HG02885 (cell line): ENCODE results near the gene GABRB2.
A peak's percentile ranks its signal among the peaks of the same experiment; 100 is the strongest.
"Not testable (repeated sequence)": the region's sequence is repeated elsewhere in the genome, so short reads cannot be mapped to it uniquely, and the experiment has no call there.

Experiments used
- ATAC-seq: cut with Tn5 transposase; IDR thresholded peaks from one replicate; pipeline ENCODE4 v1.9.1; 2021; ENCODE audit warnings: mild to moderate bottlenecking; ENCODE audit not compliant: unreplicated experiment, poor library complexity

GABRB2 gene

DNA sequence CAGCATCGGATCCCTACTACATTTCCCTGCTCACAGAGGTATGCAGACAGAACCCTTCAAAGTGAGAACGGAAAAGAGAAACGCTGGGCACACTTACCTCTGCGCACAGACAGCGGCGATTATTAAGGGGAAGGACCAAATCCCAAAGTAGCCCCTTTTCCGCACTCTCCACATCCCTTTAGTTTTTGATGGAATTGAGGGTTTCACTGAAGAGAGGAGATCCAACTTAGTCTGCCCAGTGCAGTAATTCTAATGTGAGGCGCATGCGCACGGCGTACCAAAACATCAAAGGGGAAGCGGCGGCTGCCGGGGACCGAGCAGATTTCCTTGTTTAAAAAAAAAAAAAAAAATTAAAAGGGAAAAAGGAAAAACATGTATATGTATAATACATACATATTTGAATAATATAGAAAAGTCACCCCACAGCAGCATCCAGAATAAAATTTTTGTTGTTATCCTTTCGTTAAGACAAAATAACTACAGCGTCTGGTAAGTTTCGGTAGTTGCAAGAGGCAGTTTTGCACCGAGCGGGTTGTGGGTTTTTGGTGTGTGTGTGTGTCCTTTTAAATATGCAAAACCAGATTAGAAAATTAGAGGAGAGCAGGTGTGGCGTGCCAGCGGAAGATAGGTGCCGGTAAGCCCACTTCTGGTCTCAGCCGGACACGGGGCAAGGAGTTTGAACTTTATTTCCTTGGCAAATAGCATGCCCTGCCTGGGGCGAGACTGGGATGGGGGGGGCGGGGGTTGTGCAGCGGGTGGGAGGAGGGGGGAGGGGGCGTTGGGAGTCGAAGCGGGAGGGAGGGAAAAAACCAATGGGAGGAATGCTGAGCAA, at the start of gene GABRB2:
TSS of gene GABRB2 (minus strand) at position 256 of the 832 bp plus-strand sequence. CDS start at position 174, 82 bp downstream.
- peak; percentile 75 for ATAC-seq

DNA sequence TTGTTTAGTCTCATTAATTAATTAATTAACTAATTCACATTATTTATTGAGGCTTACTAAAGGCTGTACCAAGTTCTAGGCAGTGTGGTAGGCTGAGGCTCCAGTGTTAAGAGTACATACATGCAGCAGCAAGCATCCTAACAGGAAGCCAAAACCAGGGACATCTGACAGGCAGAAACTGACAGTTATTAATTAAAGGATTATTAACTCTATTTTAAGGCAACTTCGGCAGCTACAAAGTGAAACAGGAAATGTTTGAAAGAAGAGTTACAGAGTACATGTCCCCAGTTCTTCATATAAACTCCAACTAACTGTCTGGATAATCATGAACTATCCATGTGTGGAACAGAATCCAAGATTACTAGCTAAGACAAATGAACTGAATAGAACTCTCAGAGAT, 39.3 kb upstream of the GABRB2 start:
- no peak for ATAC-seq

DNA sequence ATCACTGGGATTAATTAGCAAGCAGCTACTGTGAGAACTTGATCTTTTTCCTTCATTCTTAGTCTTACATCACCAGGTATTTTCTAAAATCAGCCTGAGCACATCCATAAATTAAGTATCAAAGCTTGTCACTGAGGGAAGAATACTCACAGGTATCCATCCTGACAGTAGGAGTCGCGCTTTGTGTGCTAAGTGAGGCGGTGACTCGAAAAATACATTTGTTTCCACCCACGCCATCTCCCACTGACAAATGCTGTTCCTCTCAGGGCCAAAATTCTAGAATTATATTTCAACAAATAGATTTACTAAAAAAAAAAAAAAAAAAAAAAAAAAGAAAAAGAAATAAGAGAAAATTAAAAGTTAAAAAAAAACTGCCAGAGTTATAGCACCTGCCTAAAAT, 34.1 kb upstream of the GABRB2 start:
- no peak for ATAC-seq

DNA sequence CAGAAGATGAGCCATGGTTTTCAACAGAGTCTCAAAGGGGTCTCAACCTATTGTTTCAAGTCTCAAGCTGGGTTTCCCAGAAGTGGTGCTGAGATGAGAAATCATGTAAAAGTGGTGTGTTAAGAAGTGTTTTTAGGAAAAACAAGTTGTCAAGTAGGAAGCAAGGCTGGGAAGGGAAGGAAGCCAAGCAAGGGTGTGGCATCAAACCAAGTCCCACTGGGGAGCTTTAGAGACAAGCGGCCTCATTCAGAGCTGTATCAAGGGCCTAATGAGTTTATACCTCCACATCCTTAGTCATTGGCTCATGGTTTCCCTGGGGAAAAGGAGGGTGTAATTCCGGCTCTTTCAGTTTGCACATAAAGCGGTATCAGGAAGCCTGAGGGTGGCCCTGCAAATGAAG, 26.4 kb upstream of the GABRB2 start:
- no peak for ATAC-seq

DNA sequence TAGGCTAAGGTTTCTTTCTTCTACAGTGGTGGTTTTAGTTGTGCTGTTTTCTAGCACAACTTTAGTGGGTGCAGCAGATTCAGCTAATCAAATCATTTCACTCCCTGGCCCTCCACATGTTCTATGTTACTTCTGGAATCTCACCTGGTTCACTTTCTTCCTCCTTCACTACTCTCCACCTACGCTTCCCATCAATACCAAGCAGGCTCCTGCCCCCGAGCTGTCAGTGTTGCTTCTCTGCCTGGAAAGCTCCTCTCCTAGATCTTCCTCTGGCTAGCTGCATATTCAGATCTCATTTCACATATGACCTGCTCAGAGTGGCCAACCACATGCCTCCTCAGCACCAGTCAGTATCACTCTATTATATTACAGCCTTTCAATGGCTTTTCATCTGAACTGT, 19.6 kb upstream of the GABRB2 start:
- no peak for ATAC-seq

DNA sequence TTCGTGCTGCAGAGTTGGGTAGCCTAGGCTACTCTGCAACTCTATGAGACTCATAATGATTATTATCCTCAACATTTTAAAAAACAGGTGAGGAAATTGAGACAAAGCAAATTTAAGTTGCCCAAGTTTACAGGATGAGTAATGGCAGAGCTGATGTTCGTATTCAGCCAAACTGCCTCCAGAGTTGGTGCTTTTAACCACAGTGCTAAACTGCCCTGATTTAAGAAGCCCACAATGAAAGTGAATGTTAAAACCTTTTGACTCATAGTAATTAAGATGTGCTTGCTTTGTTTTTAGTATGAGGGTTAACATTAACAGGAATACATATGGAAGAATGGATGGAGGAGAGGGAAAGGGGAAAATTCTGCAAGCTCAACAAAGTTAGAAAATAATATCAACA, 15.9 kb upstream of the GABRB2 start:
- ATAC-seq, result no peak

DNA sequence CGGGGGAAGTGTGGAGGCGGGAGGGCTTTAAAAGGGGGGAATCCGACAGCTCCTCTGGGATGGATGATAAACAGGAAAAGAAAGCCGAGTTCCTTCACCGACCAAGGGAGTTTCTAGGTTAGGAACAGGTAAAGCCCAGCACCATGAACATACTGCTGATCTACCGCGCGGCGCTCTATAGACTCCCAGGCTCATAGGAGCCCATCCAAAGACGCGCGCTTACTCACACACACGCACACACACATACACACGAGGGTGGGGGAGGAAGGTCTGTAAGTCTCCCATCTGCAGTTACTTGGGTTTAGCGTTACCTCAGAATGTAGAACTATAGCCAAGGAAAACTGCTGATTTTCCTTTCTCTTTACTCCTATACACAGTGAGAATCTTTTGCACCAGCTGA, 2.6 kb upstream of the GABRB2 start:
- ATAC-seq, result no peak

DNA sequence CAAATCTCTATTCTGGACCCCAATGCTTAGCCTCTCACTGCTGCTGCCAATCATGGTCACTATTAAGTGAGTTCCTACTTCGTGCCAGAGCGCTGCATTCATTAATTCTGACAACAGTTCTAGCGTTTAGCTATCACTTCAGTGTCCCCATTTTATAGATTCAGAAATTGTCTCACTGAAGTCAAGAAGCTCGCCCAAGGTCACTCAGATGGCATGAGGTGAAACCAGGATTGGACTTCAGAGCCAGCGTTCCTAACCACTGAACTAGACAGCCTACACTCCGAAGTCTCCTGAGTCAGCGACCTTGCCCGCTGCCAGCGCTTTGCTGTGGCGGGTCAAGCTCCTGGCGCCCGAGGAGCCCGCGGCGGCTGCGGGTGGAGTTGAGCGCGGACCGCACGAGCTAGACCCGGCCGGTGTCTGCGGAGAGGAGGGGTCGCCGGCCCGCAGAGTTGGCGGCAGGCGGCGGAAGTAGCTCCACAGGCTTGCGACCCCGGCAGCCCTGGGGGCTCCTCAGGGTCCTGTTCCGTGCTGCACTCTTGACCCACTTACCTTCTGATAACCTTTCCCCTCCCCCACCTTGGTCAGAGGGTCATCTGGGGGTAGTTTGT, 2.1 kb upstream of the GABRB2 start:
- no peak for ATAC-seq

DNA sequence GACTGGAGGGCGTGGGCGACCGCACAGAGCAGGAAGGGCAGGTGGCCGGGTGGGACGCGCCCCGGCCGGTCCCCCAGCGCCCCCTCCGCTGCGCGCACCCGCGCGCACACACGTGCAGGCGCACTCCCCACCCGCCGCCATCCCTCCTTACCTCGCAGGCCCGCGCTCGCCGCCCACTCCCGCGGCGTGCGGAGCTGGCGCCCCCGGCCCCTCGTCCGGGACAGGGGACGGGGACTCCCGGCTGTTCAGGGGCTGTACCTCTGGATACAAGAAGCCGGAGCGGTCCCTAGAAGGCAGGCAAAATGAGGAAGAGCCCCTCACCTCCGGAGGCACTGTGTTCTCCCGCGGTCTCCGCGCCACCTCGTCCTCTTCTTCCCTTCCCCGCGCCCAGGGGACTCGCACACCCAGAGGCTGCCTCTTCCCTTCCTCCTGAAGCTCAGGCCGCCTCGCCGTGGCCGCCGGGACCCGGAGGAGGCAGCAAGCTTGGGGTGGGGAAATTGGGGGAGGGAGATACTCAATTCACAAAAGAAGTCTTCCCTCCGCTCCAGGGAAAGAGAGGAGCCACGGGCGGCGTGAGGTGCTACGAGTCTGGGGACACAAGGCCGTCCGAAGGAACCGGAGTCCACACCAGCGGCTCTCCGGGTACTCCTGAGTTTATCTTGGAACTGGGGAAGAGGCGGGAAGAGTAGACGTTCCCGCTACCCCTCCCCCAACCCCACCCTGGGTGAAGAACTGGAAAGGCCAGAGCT, 1.4 kb upstream of the GABRB2 start:
- no peak for ATAC-seq

DNA sequence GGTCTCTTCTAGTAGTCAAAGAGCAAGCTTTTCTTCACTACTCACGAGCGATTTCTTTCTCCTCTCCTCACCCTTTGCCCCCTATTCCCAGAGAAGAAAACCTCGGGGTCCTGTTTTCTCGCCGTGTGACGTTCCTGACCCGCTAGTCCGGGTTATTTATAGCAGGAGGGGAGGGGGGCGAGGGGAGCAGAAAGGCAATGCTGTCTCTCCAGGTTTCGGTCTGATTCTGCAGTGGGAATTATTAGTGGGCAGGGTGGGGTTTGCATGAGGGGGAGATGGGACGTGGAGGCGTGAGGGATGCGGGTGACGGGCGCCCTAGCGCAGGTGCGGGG, 847 bp upstream of the GABRB2 start:
- no peak for ATAC-seq

DNA sequence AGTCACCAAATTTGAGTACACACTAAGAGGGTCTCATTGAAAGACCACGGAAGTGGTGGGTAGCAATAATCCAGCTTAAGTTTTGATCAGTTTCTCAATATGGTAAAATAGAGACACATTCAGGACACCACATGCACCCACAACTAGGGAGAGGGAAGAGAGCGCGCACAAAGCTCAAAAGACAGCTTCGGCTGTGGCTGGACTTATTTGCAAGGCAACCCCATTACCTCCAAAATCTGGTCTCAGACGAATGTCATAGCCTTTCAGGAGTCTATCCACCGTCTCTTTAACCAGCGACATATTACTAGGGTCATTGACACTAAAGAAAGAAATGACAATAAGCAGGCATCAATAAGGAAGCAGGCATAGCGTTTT, 443 bp downstream of the GABRB2 start:
- peak; percentile 4 for ATAC-seq

DNA sequence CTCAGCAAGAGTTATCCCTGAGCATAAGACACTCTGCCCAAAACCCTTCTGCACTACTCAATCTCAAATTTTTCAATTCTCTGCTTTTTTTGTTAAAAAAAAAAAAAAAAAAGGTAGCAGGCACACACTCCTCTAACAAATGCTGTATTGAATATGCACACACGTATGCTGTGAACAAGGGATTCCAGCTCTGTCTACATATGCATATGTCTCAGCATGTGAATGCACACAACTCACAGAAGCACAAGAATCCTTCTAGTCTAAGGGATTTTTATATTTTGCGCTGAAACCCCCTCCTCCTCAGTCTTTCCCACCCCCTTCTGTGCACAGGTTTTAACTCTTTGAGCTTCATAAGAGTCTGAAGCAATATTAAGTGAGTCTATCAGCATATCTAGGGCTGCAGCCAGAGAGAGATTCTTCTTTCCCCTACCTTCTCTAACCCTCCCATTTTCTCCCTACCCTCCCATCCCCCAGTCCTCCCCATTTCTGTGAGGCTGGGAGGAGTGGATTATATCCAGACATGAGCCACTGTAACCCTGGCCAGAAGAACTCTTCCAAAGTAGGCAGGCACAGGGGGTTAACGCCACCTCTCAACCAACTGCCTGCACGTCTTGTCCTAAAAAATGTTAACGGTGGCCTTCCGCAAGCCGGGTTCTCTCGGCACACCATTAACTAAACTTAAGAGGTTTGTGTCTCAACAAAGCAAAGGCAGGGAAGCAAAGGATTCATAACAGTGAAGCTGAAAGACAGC, 1.0 kb downstream of the GABRB2 start:
- ATAC-seq, result no peak

DNA sequence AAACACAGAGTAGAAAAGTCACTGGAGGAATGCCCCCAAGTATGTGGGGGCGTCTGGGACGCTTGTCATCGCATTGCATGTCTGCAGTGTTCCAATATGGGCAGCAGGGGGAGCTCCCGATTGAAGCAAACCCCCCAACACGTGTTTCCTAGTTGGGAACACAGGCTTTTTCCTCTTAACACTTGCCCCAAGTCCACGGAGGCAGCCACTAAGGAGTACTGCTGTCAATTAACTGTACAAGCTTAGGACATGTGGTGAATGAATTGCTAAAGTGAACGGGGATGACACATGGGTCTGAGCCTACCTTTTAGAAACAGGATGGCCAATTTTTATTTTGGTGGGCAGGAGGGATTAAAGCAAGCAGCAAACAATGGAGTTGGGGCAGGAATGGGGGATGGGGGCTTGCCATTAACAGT, 2.2 kb downstream of the GABRB2 start:
- ATAC-seq, result peak; percentile 60

DNA sequence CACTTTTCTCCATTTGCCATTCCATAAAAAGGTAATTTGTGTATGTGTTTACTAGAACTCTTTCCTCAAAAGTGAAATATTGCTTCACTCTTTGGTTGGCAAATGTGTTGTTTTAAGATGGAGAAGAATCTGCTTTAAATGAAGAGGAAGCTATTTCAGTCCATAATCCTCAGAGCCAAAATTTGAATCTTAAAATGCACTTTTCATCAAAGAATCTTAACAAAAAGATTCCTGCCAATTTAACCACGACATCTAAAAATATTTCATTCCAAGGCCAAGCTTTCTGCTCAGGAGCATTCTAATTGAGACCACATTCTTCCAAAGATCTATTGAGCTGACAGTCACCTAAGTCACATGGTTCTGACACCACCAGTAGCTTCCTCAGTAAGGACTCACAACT, 7.5 kb downstream of the GABRB2 start:
- ATAC-seq, result no peak

DNA sequence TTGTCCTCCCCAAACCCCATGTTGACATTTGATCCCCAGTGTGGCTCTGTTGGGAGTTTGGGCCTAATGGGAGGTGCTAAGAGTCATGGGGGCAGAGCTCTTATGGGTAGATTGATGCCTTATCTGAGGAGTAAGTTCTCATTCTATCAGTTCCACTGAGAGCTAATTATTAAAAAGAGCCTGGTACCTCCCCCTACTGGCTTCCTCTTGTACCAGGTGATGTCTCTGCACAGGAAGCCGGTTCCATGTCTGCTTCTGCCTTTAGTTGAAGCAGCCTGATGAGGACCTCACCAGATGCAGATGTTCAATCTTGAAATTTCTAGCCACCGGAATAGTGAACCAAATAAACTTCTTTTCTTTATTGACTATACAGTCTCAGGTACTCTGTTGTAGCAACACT, 10.8 kb downstream of the GABRB2 start:
- peak; percentile 80 for ATAC-seq

DNA sequence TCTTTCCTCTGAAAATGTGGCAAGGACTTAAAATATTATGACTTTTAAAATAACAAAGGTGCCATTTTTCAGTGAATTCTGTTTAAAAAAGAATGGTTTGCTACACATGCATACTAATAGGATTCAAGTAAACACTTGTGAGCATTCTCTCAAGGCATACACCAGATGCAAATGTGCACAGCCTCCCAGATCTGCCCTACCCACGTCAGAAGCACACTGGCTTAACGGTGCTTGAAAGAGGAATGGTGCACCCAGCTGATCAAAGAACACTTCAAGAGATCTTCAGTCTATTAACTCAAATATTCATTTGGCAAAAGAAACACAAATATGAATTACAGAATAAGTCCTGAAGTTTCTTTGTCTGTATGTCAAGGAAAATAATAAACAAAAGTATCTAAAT, 15.8 kb downstream of the GABRB2 start:
- ATAC-seq, result no peak

DNA sequence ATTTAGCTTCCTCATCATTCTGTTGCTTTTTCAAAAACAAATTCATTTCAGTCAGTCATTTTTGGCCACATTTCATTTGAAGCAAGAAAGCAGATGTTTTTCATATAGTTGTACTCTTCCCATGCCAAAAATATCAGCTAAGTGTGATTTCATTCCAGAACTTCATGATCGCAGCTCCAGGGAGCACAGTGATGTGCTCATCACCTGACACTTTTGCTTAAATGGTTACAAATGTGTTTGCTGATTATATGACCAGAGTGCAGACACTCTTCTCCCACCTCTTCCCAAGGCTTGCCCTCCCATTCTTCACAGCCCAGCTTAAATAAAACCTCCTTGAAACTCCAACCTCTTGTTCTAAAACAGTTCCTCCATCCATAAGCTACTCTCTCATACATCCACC, 32.6 kb downstream of the GABRB2 start:
- ATAC-seq, result no peak

DNA sequence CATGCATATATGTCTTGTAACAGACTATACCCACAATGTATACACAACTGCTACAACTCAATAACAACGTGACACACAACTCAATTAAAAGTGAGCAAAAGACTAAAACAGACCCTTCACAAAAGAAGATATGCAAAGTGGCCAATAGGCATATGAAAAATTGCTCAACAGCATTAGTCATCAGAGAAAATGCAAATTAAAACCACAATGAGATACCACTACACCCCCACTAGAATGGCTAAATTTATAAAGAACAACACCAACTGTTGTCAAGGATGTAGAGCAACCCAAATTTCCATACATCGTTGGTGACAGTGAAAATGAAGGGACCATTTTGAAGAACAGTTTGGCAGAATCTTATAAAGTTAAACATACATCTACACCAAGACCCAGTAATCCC, 38.9 kb downstream of the GABRB2 start:
- peak; percentile 87 for ATAC-seq

DNA sequence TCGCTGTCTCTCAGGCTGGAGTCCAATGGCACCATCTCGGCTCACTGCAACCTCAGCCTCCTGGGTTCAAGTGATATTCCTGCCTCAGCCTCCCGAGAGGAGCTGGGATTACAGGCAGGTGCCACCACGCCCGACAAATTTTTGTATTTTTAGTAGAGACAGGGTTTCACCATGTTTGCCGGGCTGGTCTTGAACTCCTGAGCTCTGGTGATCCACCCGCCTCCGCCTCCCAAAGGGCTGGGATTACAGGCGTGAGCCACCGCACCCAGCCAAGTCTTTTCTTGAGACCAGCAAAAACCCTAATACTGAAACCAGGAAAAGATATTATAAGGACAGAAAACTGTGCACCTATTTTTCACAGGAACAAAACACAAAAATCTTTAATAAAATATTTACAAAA, 41.4 kb downstream of the GABRB2 start:
- not testable (repeated sequence) for ATAC-seq

DNA sequence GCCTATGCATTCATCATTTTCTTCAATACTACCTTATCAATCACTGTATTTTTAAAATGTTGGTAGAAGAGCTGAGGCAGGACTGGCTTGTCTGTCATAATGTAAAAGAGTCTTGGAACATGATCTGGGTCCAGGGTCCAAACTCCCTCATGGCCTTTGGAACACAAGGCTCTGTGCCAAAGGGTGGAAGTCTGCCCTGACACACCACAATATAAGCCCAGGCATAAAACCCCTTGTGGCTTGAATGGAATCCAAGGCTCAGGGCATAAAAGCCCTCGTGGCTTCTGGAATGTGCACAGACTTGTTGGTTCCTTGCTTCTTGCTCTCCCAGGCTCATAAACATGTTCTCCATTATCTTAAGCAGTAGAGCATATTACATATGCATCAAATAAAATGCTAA, 48.0 kb downstream of the GABRB2 start:
- ATAC-seq, result no peak

DNA sequence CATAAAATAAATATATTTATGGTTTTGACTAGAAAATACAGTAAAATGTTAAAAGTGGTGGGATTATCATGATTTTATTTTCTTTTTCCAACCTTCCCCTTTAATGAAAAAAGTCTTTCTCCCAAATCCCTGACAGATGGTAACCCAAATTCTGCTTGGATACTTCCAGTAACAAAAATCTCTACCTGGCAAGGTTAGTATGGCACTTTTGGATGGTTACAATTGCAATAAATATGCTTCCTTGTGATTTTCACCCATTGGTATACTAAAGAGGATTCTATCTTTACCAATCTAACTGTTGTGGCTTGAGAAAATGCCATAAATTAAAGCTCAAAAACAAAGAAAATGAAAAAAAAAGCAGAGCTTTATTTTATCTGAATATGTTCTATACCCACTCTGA, 62.8 kb downstream of the GABRB2 start:
- no peak for ATAC-seq
